Chondrocyte (in vitro differentiated cells): ENCODE measurements around the gene KANTR. TPM values are rescaled to one million over a fixed set of nuclear protein-coding genes. Genes with fewer than 3 reads are reported as not detected.
"Not testable (repeated sequence)": the region's sequence is repeated elsewhere in the genome, so short reads cannot be mapped to it uniquely, and the experiment has no call there.

Experiments used
- DNase-seq: peaks from one replicate; pipeline ENCODE4 v3.0.0; 2021; ENCODE audit warnings: mixed read lengths, low spot score
- H3K27ac Mint-ChIP-seq: one replicate; pipeline ENCODE4 v1.8.0; 2021; ENCODE audit warnings: mild to moderate bottlenecking, moderate library complexity, mixed read lengths; ENCODE audit not compliant: unreplicated experiment
- H3K27me3 Mint-ChIP-seq: 2 replicates; pipeline ENCODE4 v1.8.0; 2021; ENCODE audit warnings: low read depth, mixed read lengths
- H3K36me3 Mint-ChIP-seq: 2 replicates; pipeline ENCODE4 v1.8.0; 2021; ENCODE audit warnings: low read depth, mixed read lengths
- H3K4me1 Mint-ChIP-seq: 2 replicates; pipeline ENCODE4 v1.8.0; 2021; ENCODE audit warnings: low read depth, mild to moderate bottlenecking, mixed read lengths
- H3K4me3 Mint-ChIP-seq: one replicate; pipeline ENCODE4 v1.8.0; 2021; ENCODE audit warnings: mild to moderate bottlenecking, moderate library complexity, mixed read lengths; ENCODE audit not compliant: unreplicated experiment
- H3K9me3 Mint-ChIP-seq: 2 replicates; pipeline ENCODE4 v1.8.0; 2021; ENCODE audit warnings: low read depth, mixed read lengths
- total RNA-seq: library from RNA; stranded (reverse); gene quantifications from 3 replicates; pipeline ENCODE4 v1.2.1, GENCODE V29; 2021
- TF ChIP-seq, protein P1 (sequence below): fragments of 200-600 bp; sonication (generic); IDR thresholded peaks from 2 replicates; pipeline ENCODE4 v1.5.0; 2021; ENCODE audit warnings: antibody characterized with exemption, mild to moderate bottlenecking, moderate library complexity

The KANTR gene
- total RNA-seq, 1 donor from 2014 or later: 6.6 TPM

DNA sequence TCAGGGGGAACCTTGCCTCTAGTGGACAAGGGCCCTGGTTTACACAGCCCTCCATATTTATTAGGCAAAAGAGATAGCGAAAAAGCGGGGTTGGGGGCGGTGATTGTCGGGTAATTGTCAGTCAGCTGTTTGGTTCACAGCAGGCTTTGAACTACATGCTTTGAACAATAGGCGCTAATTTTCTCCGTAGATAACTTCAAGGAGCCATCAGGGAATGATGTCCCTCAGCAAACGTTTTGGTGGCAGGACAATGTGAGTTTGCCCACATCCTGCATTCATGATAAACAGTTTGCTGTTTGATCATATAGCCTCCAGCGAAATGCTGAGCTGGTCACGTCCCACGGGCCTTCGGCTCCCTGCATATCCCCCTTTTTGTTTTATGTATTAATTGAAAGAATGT is 65.2 kb downstream of the KANTR start:
- TF ChIP-seq, protein P1, sequence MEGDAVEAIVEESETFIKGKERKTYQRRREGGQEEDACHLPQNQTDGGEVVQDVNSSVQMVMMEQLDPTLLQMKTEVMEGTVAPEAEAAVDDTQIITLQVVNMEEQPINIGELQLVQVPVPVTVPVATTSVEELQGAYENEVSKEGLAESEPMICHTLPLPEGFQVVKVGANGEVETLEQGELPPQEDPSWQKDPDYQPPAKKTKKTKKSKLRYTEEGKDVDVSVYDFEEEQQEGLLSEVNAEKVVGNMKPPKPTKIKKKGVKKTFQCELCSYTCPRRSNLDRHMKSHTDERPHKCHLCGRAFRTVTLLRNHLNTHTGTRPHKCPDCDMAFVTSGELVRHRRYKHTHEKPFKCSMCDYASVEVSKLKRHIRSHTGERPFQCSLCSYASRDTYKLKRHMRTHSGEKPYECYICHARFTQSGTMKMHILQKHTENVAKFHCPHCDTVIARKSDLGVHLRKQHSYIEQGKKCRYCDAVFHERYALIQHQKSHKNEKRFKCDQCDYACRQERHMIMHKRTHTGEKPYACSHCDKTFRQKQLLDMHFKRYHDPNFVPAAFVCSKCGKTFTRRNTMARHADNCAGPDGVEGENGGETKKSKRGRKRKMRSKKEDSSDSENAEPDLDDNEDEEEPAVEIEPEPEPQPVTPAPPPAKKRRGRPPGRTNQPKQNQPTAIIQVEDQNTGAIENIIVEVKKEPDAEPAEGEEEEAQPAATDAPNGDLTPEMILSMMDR: no peak
- H3K27ac Mint-ChIP-seq: no peak overlapping the region
- peaks cover 11% of the 10 kb centered on the region for H3K9me3 Mint-ChIP-seq
- H3K27me3 Mint-ChIP-seq: no peaks in the 10 kb centered on the region
- H3K4me3 Mint-ChIP-seq: no peak overlapping the region
- no peaks in the 10 kb centered on the region for H3K4me1 Mint-ChIP-seq
- H3K36me3 Mint-ChIP-seq: no peaks in the 10 kb centered on the region
- no peak for DNase-seq

DNA sequence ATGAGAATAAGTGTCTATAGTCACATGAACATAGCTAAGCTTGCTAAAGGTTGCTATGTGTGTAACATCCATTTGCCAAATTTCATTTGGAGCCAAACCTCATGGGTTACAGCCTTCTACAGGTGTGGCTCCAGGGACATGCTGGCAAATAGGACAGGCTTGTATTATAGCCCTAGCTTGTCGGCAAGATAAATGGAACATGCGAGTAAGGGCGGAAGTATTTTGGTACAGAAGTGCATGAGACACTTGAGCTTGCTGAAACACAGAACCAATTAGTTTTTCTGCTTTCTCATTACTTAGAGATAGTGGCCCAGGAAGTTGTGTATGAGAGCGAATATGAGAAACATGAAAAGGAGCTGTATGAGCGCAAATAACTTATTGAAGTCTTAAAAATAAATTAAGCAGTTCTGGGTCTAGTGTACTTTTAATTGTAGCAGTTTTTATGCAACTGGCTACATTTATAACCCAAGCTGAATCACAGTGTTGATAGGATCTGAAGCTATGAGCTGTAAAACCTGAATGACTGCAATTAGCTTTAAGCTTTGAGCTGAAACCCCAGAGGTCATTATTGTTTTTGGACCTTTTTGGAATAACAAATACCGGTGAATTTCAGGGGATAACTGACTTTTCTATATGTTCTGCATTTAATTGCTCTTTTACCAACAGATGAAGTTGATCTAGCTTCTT is 66.5 kb downstream of the KANTR start:
- H3K36me3 Mint-ChIP-seq: no peaks in the 10 kb centered on the region
- TF ChIP-seq, protein P1: no peak
- no peak for DNase-seq
- no peaks in the 10 kb centered on the region for H3K4me1 Mint-ChIP-seq
- no peak overlapping the region for H3K4me3 Mint-ChIP-seq
- H3K9me3 Mint-ChIP-seq: peaks cover 9% of the 10 kb centered on the region
- no peaks in the 10 kb centered on the region for H3K27me3 Mint-ChIP-seq
- no peak overlapping the region for H3K27ac Mint-ChIP-seq

DNA sequence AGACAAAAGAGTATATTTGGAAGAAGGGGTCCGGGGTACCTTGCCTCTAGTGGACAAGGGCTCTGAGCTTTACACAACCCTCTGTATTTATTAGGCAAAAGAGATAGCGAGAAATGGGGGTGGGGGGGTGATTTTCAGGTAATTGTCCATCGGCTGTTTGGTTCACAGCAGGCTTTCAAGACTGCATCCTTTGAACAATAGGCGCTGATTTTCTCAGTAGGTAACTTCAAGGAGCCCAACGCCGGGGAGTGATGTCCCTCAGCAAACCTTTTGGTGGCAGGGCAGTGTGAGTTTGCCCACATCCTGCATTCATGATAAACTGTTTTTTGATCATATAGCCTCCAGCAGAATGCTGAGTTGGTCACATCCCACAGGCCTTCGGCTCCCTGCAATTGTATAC is 69.5 kb downstream of the KANTR start:
- Mint-ChIP-seq H3K27me3 (no peaks in the 10 kb centered on the region), H3K4me3 (no peak overlapping the region)

DNA sequence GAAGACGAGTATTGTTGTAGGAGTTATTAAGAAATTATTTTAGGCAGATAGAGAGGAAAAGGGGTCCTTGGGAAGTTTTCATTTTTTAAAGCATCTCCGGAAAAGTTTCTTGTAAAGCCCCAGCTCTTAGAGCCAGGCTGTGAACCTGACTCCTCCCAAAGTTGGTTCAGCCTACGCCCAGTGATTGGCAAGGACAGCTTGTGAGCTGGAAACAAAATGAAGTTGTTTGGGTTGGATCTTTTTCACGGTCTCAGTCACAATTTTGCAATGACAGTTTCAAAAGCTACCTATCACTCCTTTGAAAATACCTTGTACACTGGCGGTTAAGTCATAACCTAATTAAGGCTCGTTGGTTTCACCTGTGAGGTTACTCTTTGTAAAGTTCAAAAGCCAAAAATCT is 70.6 kb downstream of the KANTR start:
- DNase-seq, H3K27me3 Mint-ChIP-seq, H3K4me3 Mint-ChIP-seq, H3K4me1 Mint-ChIP-seq, H3K9me3 Mint-ChIP-seq, H3K27ac Mint-ChIP-seq, H3K36me3 Mint-ChIP-seq: not testable (repeated sequence)

More for the DNA sequence above, 69.5 kb downstream of the KANTR start:
- DNase-seq: no peak
- Mint-ChIP-seq H3K27ac (no peak overlapping the region), H3K4me1 (no peaks in the 10 kb centered on the region), H3K9me3 (peaks cover 6% of the 10 kb centered on the region), H3K36me3 (no peaks in the 10 kb centered on the region)
- TF ChIP-seq, protein P1: no peak

DNA sequence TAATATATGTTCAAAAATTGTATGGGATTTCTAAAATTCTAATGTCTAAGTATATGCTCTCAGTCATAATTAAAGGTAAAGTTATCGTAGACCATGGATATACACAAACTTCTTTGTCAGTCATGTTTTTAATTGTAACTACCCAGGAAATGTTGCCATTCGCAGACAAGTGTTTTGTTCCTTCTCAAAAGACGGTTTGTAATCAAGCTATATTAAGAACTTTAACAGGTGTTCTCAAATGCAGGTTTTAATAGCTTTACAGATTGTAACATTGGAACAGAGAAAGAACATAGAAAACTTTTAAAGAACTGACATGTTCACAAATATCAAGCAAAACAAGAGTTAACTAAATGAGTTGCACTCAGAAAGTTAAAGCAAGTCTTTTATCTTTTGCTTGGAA is 72.2 kb downstream of the KANTR start:
- H3K27ac Mint-ChIP-seq: no peak overlapping the region
- no peak overlapping the region for H3K4me3 Mint-ChIP-seq

More for the DNA sequence above, 72.2 kb downstream of the KANTR start:
- Mint-ChIP-seq H3K4me1 (no peaks in the 10 kb centered on the region), H3K36me3 (no peaks in the 10 kb centered on the region), H3K9me3 (peaks cover 2% of the 10 kb centered on the region), H3K27me3 (no peaks in the 10 kb centered on the region)
- TF ChIP-seq, protein P1: no peak
- no peak for DNase-seq
